HG02642 (cell line): ENCODE data around the gene EFCAB11.

Experiments
- ATAC-seq: cut with Tn5 transposase; IDR thresholded peaks from one replicate; pipeline ENCODE4 v1.9.1; 2021; ENCODE audit warnings: mild to moderate bottlenecking; ENCODE audit not compliant: unreplicated experiment, poor library complexity

EFCAB11 gene

GRCh38 chr14:89957791-89958190 lies 3.3 kb upstream of the EFCAB11 start:
- ATAC-seq, result no peak

- no peak for ATAC-seq
These were observed 2.8 kb upstream of the EFCAB11 start for GRCh38 chr14:89957376-89957775.

DNA sequence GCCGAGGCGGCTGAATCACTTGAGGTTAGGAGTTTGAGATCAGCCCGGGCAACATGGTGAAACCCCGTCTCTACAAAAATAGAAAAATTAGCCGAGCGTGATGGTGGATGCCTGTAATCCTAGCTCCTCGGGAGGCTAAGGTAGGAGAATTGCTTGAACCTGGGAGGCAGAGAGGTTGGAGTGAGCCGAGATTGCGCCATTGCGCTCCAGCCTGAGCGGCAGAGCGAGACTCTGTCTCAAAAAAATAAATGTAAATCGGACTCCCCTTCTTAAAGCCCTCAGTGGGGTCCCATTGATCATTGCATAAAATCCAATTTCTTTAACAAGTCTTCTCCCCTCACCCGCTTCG lies 2.1 kb upstream of the EFCAB11 start:
- ATAC-seq, result no peak

GRCh38 chr14:89955745-89956660 lies 1.5 kb upstream of the EFCAB11 start, which contains the start of gene TDP1:
Gene TDP1 (plus strand): TSS chr14:89955927. CDS start chr14:89963115, 7,188 bp downstream.
- peak; percentile 66 for ATAC-seq

- peak; percentile 11 for ATAC-seq
These were observed 653 bp upstream of the EFCAB11 start for GRCh38 chr14:89955022-89955744.

DNA sequence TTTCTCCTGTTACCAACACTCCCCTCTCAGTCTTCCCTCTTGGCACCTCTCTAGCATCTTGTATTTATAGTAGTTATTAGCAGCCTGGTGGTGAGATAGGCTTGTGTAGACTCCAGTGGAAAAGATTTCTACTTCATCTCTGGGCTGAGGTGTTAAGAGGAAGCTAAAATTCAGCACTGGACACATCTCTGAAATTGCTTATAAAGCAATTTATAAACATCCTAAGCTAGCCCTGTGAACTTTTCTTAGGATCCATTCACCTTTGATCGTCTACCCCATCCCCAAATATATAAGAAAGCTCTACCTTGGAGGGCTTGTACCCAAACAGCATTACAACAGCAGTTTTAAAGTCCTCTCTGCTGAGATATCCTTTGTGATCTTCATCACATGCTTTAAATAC lies 928 bp downstream of the EFCAB11 start:
- no peak for ATAC-seq

DNA sequence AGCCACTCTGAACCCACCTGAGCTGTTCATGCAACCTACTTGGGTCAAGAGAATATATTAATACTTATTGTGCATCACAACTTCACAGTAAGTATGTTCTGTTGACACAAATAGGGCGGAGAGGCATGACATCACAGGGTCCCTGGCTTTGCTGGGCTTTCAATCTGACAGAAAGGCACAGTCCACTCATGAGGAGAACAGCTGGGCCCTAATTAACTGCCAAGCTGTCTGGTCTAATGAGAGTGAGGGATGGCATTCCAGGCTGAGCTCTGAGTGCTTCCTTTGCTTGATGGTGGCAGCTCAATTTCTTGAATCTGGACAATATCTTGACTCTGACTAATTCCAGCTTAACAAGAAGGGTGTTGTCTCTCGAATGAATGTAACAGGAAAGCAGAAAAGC lies 2.0 kb downstream of the EFCAB11 start:
- no peak for ATAC-seq

DNA sequence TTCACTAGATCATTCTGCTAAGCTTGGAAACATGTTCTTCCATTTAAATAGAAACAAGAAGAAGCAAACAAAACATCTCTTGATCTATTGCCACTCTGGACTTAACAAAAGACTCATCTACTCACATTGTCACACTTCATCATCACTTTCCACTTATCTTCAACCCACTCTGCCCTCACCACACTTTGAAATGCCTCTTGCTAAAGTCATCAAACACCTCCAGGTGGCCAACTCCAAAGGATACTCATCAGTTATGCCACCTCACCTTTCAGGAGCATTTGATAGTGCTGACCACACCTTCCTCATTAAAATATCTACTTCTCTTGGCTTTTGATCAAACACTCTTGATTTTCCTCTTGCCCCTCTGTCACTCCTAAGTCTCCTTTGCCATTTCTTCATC lies 7.2 kb downstream of the EFCAB11 start:
- ATAC-seq, result no peak

DNA sequence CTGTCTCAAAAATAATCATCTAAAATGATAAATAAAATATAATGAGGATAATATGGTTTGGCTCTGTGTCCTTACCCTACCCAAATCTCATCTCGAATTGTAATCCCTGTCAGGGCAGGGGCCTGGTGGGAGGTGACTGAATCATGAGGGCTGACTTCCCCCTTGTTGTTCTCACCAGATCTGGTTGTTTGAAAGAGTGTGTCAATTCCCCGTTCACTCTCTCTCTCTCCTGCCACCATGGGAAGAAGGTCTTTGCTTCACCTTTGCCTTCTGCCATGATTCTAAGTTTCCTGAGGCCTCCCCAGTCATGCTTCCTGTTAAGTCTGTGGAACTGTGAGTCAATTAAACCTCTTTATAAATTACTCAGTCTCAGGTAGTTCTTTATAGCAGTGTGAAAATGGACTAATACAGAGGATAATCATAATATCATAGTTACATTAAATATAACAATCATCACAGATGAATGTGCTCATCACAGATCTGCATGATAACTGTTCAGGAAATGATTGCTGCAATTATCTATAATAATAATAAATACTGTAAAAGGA lies 12.6 kb downstream of the EFCAB11 start:
- ATAC-seq, result no peak

DNA sequence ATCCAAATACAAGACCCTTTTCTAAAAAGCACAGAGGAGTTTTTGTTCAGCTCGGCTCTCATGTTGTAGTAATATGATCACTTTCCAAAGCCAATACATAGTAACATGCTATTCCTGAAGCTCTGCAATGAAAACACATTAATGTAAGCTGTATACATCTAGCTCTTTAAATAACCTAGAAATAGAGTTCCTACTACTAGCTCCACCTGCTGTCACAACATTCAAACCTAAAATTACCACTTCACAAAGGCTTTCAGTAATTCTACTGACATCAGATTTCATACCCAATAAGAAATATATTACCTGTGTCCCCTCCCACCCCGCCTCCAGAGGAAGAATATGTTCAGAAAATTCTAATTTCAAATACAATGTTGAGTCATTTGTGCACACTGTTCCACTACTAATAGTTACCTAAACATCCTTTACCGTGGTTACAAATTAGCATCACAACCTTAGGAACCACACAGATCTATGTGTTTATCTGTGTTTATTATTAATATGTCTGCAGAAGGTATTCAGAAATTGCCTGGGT lies 17.8 kb downstream of the EFCAB11 start:
- no peak for ATAC-seq

DNA sequence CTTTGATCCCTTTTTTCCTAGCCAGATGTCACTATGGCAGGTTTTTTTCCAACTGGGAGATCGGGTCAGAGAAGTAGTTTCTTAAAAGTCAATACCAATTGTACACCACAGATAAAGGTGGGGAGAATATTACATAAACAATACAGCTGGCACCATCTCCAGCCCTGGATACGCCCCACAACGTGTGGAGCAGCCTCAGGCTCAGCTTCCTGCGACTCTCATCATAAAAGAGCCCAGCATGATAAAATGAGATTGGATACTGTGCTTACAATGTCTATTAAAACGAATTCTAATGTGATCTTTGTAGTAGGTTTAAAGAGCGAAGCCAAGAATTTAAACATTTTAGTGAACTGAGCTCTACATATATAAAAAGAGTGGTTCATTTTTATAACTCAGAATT lies 21.5 kb downstream of the EFCAB11 start:
- ATAC-seq, result no peak

GRCh38 chr14:89927186-89927865 lies 27.2 kb downstream of the EFCAB11 start:
- ATAC-seq, result no peak

GRCh38 chr14:89926694-89927093 lies 27.8 kb downstream of the EFCAB11 start:
- ATAC-seq, result no peak

DNA sequence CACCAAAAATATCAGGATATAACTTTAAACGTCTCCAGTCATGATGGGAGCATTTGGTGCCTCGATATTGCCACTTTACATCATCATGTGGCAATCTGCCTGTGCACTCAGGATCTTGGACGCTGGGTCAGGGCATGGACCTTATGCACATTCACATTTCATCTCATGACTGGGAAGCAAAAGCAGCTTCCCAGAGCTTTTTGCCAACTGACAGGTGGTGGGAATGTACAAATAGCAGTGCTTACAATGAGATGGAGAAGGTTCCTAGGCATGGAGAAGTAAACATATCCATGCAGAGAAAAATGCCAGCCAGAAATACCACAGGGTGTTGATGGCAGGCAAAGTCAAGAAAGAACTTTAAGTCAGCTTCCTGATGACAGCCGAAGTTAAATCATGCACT lies 30.3 kb downstream of the EFCAB11 start:
- no peak for ATAC-seq

DNA sequence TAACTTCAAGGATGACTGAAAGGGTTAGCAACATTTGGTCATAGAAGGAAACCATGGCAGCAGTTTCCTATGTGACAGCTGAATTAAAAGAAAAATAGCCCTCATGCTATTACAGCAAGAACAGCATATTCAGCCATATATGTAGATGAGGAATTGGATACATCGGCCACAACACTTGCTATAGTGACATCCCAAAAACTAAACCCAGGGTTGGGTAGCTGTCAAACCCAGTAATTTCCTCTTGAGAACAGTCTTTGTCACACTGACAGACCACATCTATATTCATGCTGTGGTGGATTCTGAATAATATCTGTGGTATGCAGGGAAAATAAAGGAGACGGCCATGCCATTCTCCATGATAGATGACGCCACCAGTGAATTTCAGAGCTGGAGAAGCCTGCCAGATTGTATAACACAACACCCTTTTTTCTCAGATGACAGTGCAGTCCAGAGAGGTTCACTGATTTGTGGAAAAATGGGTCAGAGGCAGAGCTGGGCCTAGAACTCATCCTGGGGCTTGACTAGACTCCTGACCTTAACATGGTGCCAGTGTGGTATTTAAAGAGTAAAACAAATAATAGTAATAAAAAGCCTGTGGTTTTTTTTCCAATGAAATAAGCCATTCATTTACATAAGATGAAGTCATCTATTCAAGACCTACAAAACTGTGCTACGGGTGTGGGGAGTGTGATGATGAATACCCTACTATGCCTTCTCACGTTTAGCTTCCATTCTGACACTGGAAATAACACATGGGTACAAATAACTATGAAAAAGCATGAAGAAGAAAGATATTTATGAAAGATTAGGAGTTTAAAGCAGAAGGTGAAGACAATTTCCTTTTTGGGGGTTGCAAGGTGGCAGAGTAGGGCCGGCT lies 32.3 kb downstream of the EFCAB11 start:
- no peak for ATAC-seq

DNA sequence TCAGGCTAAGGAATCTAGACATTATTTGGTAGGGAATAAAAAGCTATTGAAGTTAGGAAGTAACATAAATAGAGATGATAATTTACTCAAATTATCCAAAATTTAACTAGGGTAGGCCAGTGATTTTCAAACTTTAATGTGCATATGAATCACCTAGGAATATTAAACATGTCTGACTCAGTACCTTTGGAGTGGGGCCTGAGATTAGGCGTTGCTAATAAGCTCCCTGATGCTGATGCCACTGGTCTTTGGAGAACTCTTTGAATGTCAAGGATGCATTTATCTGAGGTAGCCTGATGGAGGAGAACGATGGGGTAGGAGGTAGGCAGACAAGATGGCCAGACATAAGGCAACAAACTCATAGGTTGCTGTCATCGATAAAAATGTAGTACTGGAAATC lies 33.2 kb downstream of the EFCAB11 start:
- no peak for ATAC-seq

- ATAC-seq, result no peak
These were observed 34.5 kb downstream of the EFCAB11 start for GRCh38 chr14:89920056-89920455.

- no peak for ATAC-seq
These were observed 35.8 kb downstream of the EFCAB11 start for GRCh38 chr14:89918721-89919120.

DNA sequence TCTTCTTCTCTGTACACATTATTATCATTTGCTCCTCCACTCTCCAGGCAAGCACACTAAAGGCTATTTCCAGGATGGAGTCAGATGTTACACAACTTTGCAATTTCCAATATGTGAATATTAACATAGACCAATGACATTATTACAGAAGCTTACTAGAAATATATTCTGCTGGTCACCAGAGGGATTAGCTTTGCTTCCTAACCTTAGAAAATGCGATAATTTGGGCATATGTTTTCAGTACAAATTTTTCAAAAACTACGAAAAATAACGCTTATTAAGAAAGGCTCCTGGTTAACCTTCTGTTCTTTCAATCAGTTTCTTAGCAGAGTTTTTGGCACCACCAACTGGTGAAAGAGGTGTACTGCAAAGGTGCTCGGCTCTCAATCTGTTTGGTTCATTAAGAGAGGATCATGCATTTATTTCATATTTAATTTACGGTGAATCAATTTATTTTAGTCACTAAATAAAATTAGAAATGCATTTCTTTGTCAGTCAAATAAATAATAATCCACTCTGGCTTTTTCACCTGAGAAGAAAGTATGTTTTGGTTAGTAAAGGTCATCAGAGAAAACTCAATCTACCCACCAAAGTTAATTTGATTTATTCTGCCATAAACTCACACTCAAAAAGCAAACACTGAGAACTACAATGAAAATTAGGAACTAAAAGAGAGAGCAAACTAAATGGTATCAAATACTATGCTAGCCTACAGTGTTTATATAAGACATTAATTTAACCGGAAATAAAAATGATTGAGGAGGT lies 39.2 kb downstream of the EFCAB11 start:
- ATAC-seq, result no peak
